ENCODE measurements around the gene TRA2B.

TRA2B gene

DNA sequence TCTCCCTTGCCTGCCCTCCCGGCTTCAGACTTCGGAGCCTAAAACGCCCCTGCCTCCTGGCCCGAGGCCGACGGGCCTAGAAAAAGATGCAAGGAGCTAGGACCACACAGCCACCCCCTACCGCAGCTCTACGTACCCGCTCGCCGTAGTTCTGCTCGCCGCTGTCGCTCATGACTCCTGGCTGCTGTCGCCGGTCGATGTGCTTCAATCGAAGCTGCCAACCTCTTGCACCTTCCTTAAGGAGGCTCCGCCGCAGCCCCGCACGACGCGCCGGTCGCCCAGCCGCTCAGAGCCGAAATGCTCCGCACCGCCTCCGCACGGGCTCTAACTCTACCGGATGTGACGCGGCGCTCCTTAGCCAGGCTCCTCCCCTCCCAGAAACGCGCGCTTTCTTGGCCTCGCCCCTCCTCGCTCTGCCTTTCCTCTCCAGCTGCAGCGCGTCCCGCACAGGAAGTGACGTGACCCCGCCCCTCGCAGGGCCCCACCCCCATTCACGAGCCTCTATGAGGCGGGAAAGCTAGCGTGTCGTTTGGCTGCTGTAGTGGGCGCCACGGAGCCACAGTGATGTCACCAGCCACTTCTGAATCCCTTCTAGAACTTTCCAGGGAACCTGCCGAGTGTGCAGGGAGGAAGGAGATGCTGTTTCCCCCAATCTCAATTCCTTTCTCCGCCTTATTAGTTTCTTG, at the start of gene TRA2B:
Gene TRA2B, minus strand, starts transcription at position 326 of the 686 bp plus-strand sequence. Its CDS starts 154 bp downstream, at position 172.
- DNase-seq (ENCODE audit: low read depth in 2 of 2): peak; percentile 98 to 99

DNA sequence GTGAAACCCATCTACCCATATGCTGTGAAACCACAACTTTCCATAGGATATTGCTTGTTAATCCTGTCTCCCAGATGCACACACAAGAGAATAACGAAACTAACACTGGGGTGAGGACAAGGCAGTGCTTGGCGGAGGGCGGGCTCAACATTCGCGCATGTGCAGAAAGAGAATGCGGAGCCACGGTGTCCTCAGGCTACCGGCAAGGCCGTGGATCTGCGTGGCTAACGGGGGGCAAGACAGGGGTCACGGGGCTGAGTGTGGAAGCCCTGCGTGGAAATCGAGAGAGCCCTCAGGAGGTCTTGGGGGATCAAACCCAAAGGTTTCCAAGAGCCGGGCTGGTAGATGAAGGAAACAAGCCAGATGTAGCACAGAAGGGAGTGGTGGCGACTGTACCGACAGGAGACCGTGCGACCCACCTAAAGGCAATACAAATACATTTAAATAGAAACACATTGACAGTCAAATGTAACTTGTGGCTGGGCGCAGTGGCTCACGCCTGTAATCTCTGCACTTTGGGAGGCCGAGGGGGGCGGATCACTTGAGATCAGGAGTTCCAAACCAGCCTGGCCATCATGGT, 48.5 kb upstream of the TRA2B start:
- no peak for DNase-seq (ENCODE audit: low read depth in 2 of 2)

DNA sequence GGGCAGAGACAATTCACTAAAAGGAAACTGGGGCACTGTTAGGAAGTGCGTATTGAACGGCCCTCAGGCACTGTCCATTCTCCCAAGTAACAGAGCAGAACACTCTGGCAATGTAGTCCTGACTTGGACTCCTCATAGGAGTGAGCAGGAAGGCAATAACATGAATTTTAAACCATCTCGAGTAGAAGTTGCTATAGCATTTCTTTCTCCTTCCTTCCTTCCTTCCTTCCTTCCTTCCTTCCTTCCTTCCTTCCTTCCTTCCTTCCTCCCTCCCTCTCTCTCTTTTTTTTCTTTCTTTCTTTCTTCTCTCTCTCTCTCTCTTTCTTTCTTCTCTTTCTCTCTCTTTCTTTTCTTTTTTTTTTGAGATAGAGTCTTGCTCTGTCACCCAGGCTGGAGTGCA, 46.4 kb upstream of the TRA2B start:
- DNase-seq (ENCODE audit: low read depth in 2 of 2): no peak

DNA sequence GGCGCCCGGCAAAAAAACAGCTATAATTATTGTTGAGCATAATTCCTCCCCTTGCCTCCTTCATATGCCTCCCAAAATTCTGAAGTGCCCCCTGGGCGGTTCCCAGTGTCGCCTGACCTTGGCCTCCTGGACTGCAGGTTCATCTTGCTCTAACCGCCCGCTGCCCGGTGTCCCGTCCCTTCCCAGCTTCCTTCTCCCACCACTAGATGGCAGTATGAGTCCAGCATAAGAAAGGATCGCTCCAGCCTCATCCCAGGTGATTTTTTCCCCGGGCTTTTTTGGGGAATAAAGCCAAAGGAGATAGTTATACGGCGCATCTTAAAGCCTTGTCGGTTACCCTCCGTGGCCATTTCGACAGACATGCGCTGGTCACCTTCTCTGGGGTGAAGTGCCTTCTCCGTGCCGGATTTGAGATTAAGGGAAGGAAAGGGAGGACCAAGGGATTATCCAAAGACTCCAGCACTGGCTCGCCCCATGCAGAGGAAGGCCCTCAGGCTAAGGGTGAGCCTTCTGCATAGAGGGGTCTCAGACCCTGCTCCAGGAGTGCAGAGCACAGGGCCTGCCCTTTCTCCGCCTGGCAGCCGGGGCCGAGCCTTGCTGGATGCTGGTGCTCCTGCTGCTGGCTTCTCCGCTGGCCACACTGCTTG, 45.8 kb upstream of the TRA2B start:
- peak; percentile 47 to 50 for DNase-seq (ENCODE audit: low read depth in 2 of 2)

DNA sequence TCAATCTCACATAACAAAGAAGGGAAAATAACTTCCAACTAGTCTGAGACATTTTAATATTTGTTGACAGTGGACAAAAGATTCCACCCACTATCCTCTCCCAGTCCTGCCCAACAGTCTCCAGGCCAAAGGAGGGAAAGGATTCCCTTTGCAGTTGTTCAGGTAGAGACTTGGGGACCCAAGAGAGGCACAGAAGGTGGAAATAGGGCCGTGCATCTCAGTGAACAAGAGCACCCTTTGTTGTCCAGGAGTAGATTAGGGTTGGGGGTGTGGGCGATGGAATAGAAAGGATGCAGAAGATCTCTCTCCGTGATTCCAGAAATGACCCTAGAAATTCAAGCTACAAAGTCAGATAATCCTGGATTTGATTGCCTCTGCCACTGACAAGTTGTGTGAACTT, 44.8 kb upstream of the TRA2B start:
- no peak for DNase-seq (ENCODE audit: low read depth in 2 of 2)

DNA sequence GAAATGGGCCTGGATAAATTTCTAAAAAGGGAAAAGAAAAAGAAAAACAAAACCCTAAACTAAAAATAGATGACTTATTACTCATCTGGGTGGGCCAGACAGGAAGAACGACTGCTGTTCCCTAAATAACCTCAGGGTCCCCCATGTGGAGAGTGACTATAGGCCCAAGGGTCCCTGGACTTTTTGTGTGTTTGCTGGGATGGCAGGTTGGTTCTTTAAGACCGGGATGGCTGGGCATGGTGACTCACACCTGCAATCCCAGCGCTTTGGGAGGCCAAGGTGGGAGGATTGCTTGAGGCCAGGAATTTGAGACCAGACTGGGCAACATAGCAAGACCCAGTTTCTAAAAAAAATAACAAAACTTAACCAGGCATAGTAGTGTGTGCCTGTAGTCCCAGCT, 43.8 kb upstream of the TRA2B start:
- DNase-seq (ENCODE audit: low read depth in 2 of 2): no peak

DNA sequence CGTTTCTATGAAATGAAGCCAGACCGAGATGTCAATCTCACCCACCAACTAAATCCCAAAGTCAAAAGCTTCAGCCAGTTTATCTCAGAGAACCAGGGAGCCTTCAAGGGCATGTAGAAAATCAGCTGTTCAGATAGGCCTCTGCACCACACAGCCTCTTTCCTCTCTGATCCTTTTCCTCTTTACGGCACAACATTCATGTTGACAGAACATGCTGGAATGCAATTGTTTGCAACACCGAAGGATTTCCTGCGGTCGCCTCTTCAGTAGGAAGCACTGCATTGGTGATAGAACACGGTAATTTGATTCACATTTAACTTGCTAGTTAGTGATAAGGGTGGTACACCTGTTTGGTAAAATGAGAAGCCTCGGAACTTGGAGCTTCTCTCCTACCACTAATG, 41.9 kb upstream of the TRA2B start:
- DNase-seq (ENCODE audit: low read depth in 2 of 2): no peak

DNA sequence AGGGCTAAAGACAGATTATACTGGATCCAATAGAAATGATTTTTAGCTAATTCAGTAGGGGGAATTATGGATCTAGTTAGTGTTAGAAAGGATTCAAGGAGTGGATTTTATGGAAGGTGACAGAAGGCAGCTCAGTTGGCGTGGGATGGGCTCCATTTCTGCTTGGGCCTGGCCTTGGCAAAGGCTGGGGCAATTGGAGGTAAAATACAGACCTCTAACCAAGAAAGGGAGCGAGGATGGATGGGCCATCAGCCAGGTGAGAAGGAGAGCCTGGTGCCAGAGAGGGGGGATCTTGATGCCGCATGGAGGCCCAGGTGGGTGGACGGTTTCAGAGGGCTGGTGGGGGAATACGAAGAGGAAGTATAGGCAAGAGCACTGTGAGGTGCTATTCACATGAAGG, 40.7 kb upstream of the TRA2B start:
- DNase-seq (ENCODE audit: low read depth in 2 of 2): no peak

DNA sequence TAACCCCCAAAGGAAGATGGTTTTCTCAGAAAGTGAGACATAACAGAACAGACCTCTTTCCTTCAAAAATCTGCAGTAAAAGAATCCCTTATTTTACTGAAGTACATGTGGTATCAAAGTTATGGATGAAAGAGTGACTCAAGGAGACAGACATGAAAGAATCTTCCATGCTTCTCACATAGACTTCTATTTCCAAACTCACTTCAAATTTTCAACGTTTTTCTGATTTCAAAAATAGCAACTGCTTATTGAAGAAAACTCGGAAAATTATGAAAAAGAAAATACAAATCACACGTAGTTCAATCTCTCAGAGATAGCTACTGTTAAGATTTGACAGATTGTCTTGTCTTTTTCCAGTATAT, 39.8 kb upstream of the TRA2B start:
- DNase-seq (ENCODE audit: low read depth in 2 of 2): no peak

DNA sequence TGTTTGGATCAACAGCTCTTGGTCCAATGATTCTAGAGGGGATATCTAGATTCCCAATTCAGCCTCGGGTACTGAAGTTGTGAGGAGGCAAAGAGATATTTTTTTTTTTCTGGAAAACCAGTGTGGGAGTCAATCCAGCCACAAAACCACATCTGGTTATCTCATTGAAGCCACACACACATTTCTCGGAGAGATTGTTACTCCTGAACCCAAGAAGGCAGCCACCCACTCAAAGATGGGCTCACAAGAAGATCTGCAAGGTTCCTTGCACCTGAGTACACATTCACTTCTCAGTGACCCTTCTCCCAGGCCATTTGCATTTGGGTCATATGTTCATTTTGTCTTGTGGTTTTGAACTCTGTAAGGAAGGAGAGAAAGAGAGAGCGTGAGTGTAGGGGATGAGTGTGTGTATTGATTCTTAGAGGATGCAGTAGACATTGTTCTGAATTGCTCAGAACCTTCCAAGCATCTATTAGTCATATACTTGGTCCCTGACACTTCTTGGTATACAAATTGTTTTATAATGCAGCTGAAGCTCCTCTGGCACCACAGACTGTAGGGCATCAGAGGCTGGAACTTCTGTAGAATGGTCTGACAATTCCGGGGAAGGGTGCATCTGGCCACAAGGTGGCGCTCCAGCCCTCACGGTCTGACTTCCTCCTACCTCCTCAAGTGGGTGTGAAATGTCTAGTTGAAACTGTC, 39.3 kb upstream of the TRA2B start:
- peak; percentile 87 to 91 for DNase-seq (ENCODE audit: low read depth in 2 of 2)

DNA sequence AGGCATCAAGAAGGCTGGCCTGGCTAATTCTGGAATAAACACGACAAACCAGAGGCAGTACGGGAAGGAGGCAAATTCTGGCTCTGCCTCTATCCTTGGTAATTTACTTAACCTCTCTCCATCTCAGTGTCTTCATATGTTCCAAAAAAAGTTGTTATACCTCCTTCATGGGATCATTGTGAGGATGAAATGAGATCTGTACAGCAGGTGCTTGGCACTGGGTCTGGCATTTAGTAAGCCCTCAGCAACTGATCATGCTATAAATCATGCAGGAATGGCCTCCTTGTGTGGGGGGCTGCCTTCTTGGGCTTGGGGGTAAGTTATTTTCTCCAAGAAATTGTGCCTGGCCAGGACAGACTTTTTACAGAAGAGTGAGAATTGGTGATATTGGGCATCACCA, 38.3 kb upstream of the TRA2B start:
- DNase-seq (ENCODE audit: low read depth in 2 of 2): no peak

DNA sequence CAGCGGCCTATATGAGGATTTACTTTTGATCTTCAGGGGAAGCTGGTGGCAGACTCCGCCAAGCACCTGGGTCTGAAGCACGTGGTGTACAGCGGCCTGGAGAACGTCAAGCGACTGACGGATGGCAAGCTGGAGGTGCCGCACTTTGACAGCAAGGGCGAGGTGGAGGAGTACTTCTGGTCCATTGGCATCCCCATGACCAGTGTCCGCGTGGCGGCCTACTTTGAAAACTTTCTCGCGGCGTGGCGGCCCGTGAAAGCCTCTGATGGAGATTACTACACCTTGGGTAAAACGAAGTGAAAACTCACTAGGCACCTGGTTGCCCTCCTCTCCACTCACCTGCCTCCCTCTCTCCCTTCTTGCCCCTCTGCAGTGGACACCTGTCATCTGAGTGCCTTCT, 33.8 kb upstream of the TRA2B start:
- DNase-seq (ENCODE audit: low read depth in 2 of 2): no peak

DNA sequence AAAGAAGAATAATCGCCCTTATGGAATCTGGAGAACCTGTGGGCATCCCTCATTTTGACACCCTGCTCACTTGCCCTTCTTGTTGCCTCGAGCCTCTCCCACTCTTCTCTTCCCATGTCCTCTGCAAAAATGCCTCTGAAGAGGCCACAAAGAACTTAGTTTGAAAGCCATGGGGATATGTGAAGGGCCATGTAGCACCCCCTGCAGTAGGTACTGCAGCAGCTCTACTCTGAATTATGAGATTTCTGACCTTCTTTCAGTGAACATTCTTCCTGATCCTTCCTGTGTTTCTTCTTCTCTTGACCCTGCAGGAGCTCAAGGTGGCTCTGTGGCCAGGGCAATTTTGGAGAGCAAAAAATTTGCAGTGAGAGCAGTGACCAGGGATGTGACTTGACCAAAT, 30.4 kb upstream of the TRA2B start:
- no peak for DNase-seq (ENCODE audit: low read depth in 2 of 2)

DNA sequence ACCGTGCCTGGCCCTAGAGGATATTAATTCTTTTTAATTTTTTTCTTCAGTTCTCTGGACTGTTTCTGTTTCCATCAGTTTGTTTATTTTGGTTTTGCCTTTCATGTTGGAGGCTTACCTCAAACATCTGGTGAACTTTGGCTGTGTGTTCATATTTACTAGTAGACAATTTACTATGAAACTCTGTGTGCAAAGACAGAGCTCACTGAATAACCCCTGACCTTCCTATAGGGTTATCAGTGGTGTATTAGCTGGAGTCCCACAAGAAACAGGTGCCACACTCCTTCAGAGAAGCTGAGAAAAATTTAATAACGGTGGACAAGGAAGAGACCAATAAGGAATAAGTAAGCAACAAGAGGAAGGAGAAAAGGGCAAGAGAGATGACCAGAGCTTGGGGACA, 28.8 kb upstream of the TRA2B start:
- no peak for DNase-seq (ENCODE audit: low read depth in 2 of 2)

DNA sequence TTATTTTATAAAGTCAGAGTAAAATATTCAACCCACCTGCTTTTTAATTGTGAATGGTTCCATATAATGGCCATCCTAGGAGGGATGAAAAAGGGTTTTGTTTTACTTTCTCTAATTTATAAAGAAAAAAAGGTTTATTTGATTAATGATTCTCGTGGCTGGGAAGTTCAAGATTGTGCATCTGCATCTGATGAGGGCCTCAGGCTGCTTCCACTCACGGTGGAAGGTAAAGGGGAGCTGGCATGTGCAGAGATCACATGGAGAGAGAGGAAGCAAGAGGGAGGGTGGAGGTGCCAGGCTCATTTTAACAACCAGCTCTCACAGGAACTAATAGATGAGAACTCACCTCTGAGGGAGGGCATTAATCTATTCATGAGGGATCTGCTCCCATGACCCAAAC, 27.7 kb upstream of the TRA2B start:
- DNase-seq (ENCODE audit: low read depth in 2 of 2): no peak

DNA sequence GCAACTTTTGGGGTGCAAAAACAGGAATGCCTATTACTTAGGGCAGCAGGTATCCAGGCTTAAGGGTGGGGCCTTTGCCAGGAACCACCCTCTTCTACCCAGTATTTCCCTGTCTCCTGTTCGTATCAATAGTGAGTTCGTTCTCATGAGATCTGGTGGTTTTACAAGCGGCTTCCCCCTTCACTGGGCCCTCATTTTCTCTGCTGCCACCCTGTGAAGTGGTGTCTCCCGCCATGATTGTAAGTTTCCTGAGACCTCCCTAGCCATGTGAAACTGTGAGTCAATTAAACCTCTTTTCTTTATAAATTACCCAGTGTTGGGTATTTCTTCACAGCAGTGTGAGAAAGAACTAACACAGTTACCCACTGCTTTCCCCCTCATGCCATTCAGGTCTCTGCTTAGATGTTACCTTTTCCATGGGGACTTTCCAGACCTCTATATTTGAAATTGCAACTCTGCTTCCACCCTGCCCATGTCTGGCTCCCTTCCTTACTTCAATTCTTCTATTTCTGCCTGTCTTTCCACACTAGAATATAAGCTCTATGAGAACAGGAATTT, 23.9 kb upstream of the TRA2B start:
- DNase-seq (ENCODE audit: low read depth in 2 of 2): peak in 1 of 2 donors; percentile 35

DNA sequence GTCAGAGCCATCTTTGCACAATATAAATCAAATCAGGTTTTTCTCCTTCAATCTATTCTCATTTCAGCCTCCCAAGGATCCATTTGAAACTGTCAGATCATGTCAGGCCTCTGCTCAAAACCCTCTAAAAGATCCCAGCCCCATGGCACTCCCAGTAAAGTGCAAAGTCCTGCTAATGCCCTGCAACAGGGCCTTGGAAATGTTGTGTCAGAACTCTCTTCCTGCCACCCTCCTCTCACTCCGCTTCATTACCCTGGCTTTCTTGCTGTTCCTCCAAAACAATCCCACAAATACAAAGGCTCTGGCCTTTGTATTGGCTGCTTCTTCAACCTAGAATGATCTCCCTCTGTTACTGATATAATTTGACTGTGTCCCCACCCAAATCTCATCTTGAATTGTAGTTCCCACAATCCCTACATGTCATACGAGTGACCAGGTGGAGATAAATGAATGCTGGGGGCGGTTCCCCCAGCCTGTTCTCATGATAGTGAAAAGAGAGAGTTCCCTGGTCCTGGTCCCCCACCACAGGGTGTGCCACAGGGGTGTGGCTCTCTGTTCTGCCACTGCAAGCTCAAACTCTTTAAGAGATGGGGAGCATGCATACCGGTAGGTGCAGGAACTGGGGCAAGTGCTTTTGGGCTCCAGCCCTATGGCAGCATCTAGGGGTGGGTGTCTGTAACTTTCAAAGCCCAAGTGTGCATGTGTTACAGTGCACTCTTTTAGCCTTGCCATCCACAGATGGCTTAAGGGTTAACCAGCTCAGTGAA, 22.9 kb upstream of the TRA2B start:
- DNase-seq (ENCODE audit: low read depth in 2 of 2): no peak

DNA sequence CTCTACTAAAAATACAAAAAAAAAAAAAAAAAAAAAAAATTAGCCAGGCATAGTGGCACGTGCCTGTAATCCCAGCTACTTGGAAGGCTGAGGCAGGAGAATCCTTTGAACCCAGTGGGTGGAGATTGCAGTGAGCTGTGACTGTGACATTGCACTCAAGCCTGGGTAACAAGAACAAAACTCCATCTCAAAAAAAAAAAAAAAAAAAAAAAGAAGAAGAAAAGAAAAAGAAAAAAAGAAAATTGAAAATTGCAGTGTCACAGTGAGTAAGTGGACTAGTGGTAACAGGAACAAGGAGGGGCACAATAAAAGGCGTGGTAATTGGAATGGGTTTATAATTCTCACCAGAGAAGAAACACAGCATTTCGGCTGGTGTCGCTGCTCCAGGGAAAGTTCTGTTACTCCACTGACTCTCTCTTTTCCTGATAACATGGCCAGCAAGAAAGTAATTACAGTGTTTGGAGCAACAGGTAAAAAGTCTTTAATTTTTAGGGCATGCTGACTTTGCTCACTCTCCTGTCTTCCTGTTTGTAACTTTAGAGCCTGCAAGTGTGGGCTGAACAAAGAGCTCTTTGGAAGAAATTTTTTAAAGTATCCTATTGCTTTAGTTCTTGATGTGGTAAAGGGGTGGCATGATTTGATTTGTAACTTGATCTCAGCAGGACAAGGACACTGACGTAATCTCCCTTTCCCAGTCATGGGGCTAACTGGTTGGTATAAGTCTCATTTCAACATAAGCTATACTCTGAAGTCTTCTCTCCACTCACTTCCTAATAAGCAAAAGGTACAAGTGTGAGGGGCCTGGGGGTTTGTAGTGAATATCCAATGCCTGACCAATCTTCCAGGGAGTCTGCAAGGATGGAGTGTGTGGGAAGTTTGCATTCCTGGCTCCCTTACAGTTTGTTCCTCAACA, 22.1 kb upstream of the TRA2B start:
- no peak for DNase-seq (ENCODE audit: low read depth in 2 of 2)

DNA sequence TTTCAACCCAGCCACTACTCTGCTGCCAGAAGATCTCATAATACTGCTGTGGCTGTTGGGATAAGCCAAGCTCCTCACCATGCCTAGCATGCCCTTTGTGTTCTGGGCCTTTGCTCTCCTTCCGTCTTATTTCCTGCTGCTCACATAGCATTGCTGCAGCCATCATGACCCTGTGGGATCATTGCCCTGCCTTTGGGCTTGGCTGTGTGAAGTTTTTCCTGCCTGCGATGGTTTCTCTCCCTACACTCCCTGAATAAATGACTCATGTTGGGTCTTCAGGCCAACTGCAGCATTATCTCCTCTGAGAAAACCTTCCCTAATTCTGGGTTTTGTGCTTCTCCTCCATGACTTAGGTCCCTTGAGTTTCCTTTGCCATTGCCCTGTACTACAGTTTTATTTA, 20.8 kb upstream of the TRA2B start:
- no peak for DNase-seq (ENCODE audit: low read depth in 2 of 2)

DNA sequence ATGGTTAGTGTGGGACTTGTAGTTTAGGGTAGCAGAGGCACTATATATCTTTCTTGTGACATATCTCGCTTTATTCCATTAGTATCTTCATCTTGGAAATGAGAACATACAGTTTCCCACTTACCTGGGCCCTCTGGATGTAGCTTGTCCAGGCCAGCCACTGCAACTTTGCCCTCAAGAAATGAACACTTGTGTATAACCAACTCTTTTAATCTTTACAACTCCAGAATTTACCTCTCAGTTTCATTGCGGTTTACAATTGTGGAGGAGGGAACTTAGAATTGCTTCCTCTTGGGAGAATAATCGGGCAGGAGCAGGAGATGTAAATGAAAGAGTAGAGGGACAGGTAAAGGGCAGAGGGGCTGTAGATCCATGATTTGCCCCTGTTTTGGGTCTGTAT, 18.4 kb upstream of the TRA2B start:
- DNase-seq (ENCODE audit: low read depth in 2 of 2): no peak

DNA sequence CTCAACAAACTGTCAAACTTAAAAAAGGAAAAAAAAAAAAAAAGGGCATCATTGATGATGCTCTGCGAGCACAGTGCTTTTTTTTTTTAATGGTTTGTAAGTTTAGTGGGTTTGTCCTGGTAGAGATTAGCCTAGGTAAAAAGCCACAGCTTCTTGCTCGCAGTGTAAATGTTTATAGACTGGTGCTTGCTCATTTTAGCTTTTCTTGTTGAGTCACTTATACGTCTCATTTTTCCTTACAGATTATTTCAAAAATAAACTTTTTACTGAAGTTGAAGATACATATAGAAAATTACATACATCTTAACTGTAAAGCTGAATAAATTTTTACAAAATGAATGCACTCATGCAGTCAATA, 16.5 kb upstream of the TRA2B start:
- DNase-seq (ENCODE audit: low read depth in 2 of 2): no peak
